ENCODE measurements around the gene QRICH2.
A peak's percentile ranks its signal among the peaks of the same experiment; 100 is the strongest.
"Not testable (repeated sequence)": the region's sequence is repeated elsewhere in the genome, so short reads cannot be mapped to it uniquely, and the experiment has no call there.

Gene QRICH2

GRCh38 chr17:76233588-76234353 lies 74.3 kb downstream of the QRICH2 start:
- H3K4me3 ChIP-seq (ENCODE audit: low read length): no peak overlapping the region
- no peak for TF ChIP-seq CTCF (conservative IDR thresholded peaks at IDR 0.05; ENCODE audit: low read length)
- DNase-seq (ENCODE audit: low read depth): no peak

- H3K4me3 ChIP-seq (ENCODE audit: low read length): no peak overlapping the region
- no peak for TF ChIP-seq CTCF (conservative IDR thresholded peaks at IDR 0.05; ENCODE audit: low read length)
- peak; percentile 94 for DNase-seq (ENCODE audit: low read depth)
Measured at GRCh38 chr17:76232342-76232741, 75.7 kb downstream of the QRICH2 start.

- H3K4me3 ChIP-seq (ENCODE audit: low read length): not testable (repeated sequence)
Measured at GRCh38 chr17:76226749-76227148, 81.3 kb downstream of the QRICH2 start.

GRCh38 chr17:76225373-76226086 lies 82.5 kb downstream of the QRICH2 start:
- not testable (repeated sequence) for H3K4me3 ChIP-seq (ENCODE audit: low read length)

More at GRCh38 chr17:76226749-76227148, 81.3 kb downstream of the QRICH2 start:
- DNase-seq (ENCODE audit: low read depth): not testable (repeated sequence)

More at GRCh38 chr17:76225373-76226086, 82.5 kb downstream of the QRICH2 start:
- not testable (repeated sequence) for DNase-seq (ENCODE audit: low read depth)
